K562 (cell line): ENCODE measurements around the gene CTDSPL. TPM values are rescaled to one million over a fixed set of nuclear protein-coding genes. Genes with fewer than 3 reads are reported as not detected.

Experiments
- ARHGAP35 ChIP-seq: fragments of 450-650 bp; IDR thresholded peaks from 2 replicates; pipeline ENCODE4 v1.6.1; 2018; ENCODE audit not compliant: partially characterized antibody
- EHMT2 ChIP-seq: fragments of 450-650 bp; IDR thresholded peaks from 2 replicates; pipeline ENCODE4 v1.6.1; 2018; ENCODE audit warnings: antibody characterized with exemption
- FOXK1 ChIP-seq: sonication (generic); formaldehyde crosslinking; IDR thresholded peaks from 2 replicates; pipeline ENCODE4 v1.8.0; 2022; ENCODE audit warnings: missing genetic modification reagents, mild to moderate bottlenecking, borderline replicate concordance
- GTF2A2 ChIP-seq: IDR thresholded peaks from 2 replicates; pipeline ENCODE4 v1.6.1; 2016; ENCODE audit warnings: mild to moderate bottlenecking, missing genetic modification characterization, missing compliant biosample characterization
- ID3 ChIP-seq, 2 experiments: fragments of 250-450 bp in 1 of 2; fragments of 450-650 bp in 1 of 2; sonication (Bioruptor Pico) in 1 of 2; IDR thresholded peaks; 2 replicates each; pipeline versions ENCODE4 v1.6.1 to v1.8.0; 2016 to 2021; ENCODE audit warnings: mild to moderate bottlenecking in 2 of 2, moderate library complexity in 2 of 2, missing compliant biosample characterization in 1 of 2, missing genetic modification characterization in 1 of 2
- MAFG ChIP-seq: fragments of 450-650 bp; conservative IDR thresholded peaks from 2 replicates; pipeline ENCODE4 v1.6.1; 2016; ENCODE audit warnings: missing genetic modification characterization, missing compliant biosample characterization
- RAD21 ChIP-seq, 2 experiments: fragments of 250-450 bp in 1 of 2; fragments of 450-650 bp in 1 of 2; sonication (Bioruptor Pico) in 1 of 2; formaldehyde crosslinking in 1 of 2; IDR thresholded peaks in 1 of 2; conservative IDR thresholded peaks in 1 of 2; 2 replicates each; pipeline versions ENCODE4 v1.4.0 to v1.8.0; 2020 to 2022; ENCODE audit warnings: mild to moderate bottlenecking in 2 of 2, moderate library complexity in 1 of 2
- polyA plus RNA-seq, 8 experiments: library from polyadenylated mRNA; depleted of rRNA in 4 of 8; stranded (reverse) in 5 of 8; unstranded in 3 of 8; fragments of >200 nt; fragmentation: Nextera tagmentation in 2 of 8; fragmentation: Illumina TruSeq in 1 of 8; extraction: Ambion mirVana in 2 of 8; extraction: Trizol in 1 of 8; gene quantifications; 2 replicates each; pipeline versions ENCODE4 v1.2.1 to v1.2.3, GENCODE V29; 2011 to 2014; ENCODE audit warnings: inconsistent platforms in 1 of 8, missing spikeins in 1 of 8
- total RNA-seq, 7 experiments: library from RNA; depleted of rRNA in 6 of 7; stranded (reverse); fragments of >200 nt in 6 of 7; fragmentation: Illumina TruSeq in 2 of 7; extraction: Trizol in 2 of 7; gene quantifications; 2 replicates each; pipeline versions ENCODE4 v1.2.1 to v1.2.3, GENCODE V29; 2011 to 2021; ENCODE audit warnings: low replicate concordance in 1 of 7

CTDSPL gene
- total and polyA plus RNA-seq, 9 of the 15 experiments (the other 6 are each of a cell fraction or from before 2014, with no cell fraction given) = 5.1 to 19.3 (median 11.3) TPM

GRCh38 chr3:37985637-37986320, 124.1 kb downstream of the CTDSPL start (continued):
- no peak for TF ChIP-seq ID3 (CRISPR knock-in tag; IDR thresholded peaks at IDR 0.05)
- TF ChIP-seq ID3 (tag; IDR thresholded peaks at IDR 0.05) = no peak
- TF ChIP-seq MAFG (tag) = no peak
- TF ChIP-seq RAD21 (CRISPR knock-in tag; conservative IDR thresholded peaks at IDR 0.05 in 1 of 2, IDR thresholded peaks at IDR 0.05 in 1 of 2) = peak in 1 of 2 experiments; percentile 5; a peak in 1 of 4 replicates
- TF ChIP-seq ARHGAP35 = no peak
- TF ChIP-seq GTF2A2 (tag) = no peak
- TF ChIP-seq EHMT2 = peak; percentile 54; the same call in 1 of the 2 replicates
- TF ChIP-seq FOXK1 = no peak
